Effector memory CD4-positive, alpha-beta T cell (primary cell): ENCODE data around the gene PTF1A.

Source experiments
- DNase-seq, 3 donors: peaks; one replicate each; pipeline ENCODE4 v3.0.0-alpha.2; 2020
- H3K27ac ChIP-seq: 2 replicates; pipeline ENCODE4 v1.7.0; 2013; ENCODE audit warnings: mild to moderate bottlenecking, low read length, moderate library complexity; ENCODE audit not compliant: insufficient read depth, poor library complexity, severe bottlenecking
- H3K27me3 ChIP-seq: replicated peaks from 2 replicates; pipeline ENCODE4 v1.7.0; 2013; ENCODE audit warnings: mild to moderate bottlenecking, low read length; ENCODE audit not compliant: insufficient read depth, control insufficient read depth, poor library complexity, severe bottlenecking
- H3K36me3 ChIP-seq: 2 replicates; pipeline ENCODE4 v1.7.0; 2013; ENCODE audit warnings: mild to moderate bottlenecking, low read length, moderate library complexity; ENCODE audit not compliant: control insufficient read depth, insufficient read depth
- H3K4me1 ChIP-seq: 2 replicates; pipeline ENCODE4 v1.7.0; 2013; ENCODE audit warnings: low read length, mild to moderate bottlenecking; ENCODE audit not compliant: control insufficient read depth, insufficient read depth, poor library complexity, severe bottlenecking
- H3K4me3 ChIP-seq: 2 replicates; pipeline ENCODE4 v1.7.0; 2013; ENCODE audit warnings: low read length, low read depth, mild to moderate bottlenecking; ENCODE audit not compliant: insufficient read depth, poor library complexity, severe bottlenecking
- H3K9me3 ChIP-seq: 2 replicates; pipeline ENCODE4 v1.7.0; 2013; ENCODE audit warnings: mild to moderate bottlenecking, low read length, moderate library complexity; ENCODE audit not compliant: control insufficient read depth

Gene PTF1A

GRCh38 chr10:23157691-23158369 is 34.3 kb upstream of the PTF1A start:
- DNase-seq, result no peak
- peaks cover 8% of the 10 kb centered on the region for H3K27me3 ChIP-seq
- H3K36me3 ChIP-seq, result no peaks in the 10 kb centered on the region
- no peaks in the 10 kb centered on the region for H3K4me1 ChIP-seq
- no peak overlapping the region for H3K27ac ChIP-seq
- no peak overlapping the region for H3K4me3 ChIP-seq
- no peaks in the 10 kb centered on the region for H3K9me3 ChIP-seq

- Histone ChIP-seq H3K4me3 (no peak overlapping the region), H3K27ac (no peak overlapping the region), H3K4me1 (no peaks in the 10 kb centered on the region), H3K27me3 (peaks cover 8% of the 10 kb centered on the region), H3K9me3 (no peaks in the 10 kb centered on the region), H3K36me3 (no peaks in the 10 kb centered on the region)
- no peak for DNase-seq
Observed at GRCh38 chr10:23158370-23158769, 33.7 kb upstream of the PTF1A start.

GRCh38 chr10:23171232-23171876 is 20.8 kb upstream of the PTF1A start:
- Histone ChIP-seq H3K27me3 (peaks cover 11% of the 10 kb centered on the region), H3K27ac (no peak overlapping the region), H3K9me3 (no peaks in the 10 kb centered on the region), H3K4me1 (no peaks in the 10 kb centered on the region), H3K4me3 (no peak overlapping the region), H3K36me3 (no peaks in the 10 kb centered on the region)
- no peak for DNase-seq

DNA sequence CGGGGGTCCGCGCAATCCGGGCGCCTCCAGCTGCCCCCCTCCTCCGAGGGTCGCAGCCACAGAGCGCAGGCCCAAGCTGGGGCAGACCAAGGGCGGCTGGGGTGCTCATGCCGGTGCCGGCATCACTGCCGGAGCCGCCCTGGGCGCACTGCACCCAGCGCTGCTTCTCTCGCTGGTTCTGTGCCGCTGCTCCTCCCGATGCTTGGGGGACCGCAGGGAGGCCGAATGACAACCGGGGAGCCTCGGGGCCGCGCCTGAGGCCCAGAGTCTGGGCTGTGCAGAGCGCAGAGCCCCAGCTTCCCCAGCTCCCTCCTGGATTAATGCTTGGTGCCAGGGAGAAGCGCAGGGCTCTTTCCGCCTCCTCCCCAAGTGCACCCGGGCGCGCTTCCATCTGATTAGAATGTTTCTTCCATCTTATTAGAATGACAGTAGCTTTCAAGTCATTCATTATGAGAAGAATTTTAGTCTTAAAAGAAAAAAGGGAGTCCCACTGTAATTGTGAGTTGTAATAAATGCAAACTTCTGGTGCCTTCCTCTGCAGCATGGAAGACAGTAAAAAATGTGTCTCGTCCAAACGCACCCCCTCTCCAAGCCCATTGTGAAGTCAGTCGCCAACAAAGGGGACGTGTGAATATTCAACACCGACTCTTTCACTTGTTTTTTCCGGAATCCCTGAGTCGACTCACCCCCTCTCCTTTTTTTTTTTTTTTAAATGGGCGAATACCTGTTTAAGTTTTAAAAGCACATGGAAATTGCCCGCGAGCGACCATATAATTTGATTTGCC is 19.5 kb upstream of the PTF1A start:
- Histone ChIP-seq H3K4me3 (no peak overlapping the region), H3K27ac (no peak overlapping the region), H3K9me3 (no peaks in the 10 kb centered on the region), H3K27me3 (peaks cover 11% of the 10 kb centered on the region), H3K4me1 (no peaks in the 10 kb centered on the region), H3K36me3 (no peaks in the 10 kb centered on the region)
- no peak for DNase-seq

DNA sequence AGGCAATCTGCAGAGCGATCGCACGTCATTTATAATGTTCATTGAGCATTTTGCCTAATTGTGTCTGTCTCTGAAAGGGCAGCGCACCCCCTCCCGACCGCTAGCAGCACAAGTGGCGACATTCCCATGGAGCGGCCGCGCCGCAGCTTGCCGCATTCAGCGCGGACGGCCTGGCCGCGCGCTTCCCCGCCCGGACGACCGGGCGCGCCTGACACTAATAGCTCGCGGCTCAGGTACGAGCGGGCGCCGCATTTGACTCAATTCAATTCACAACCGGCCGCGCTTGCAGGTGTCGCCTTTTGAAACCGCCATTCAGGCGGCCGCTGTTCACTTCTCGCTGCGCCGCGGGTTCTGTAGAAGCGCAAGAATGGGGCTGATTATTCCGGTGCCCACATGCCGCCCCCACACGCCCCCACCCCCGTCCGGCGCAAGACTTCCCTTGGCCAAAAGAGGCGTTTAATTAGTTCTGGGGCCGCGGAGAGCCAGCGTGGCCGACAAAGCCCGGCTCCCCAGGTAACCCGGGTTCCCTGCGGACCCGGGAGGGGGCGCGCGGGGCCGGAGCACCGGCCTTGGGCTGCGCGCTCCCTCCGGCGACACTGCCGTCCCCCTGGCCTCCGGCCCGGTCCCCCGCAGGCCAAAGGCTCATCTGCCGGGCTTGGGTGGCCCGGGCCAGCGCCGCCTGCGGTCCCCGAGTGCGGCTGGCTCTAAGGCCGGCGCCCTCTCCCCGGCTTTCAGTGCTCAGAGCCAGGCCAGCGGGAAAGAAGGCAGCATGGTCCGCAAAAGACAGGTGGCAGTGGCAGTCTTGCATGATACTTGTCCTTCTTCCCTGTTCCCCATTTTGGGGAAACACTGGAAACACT is 18.7 kb upstream of the PTF1A start:
- H3K4me3 ChIP-seq, result no peak overlapping the region
- DNase-seq, result no peak

GRCh38 chr10:23174074-23174976 is 17.8 kb upstream of the PTF1A start:
- H3K9me3 ChIP-seq, result no peaks in the 10 kb centered on the region
- peaks cover 11% of the 10 kb centered on the region for H3K27me3 ChIP-seq
- no peak overlapping the region for H3K4me3 ChIP-seq
- DNase-seq, result no peak
- H3K36me3 ChIP-seq, result no peaks in the 10 kb centered on the region
- H3K27ac ChIP-seq, result no peak overlapping the region
- no peaks in the 10 kb centered on the region for H3K4me1 ChIP-seq

More for the DNA sequence above, 18.7 kb upstream of the PTF1A start:
- H3K9me3 ChIP-seq, result no peaks in the 10 kb centered on the region
- no peaks in the 10 kb centered on the region for H3K4me1 ChIP-seq
- no peak overlapping the region for H3K27ac ChIP-seq
- no peaks in the 10 kb centered on the region for H3K36me3 ChIP-seq
- H3K27me3 ChIP-seq, result peaks cover 11% of the 10 kb centered on the region

DNA sequence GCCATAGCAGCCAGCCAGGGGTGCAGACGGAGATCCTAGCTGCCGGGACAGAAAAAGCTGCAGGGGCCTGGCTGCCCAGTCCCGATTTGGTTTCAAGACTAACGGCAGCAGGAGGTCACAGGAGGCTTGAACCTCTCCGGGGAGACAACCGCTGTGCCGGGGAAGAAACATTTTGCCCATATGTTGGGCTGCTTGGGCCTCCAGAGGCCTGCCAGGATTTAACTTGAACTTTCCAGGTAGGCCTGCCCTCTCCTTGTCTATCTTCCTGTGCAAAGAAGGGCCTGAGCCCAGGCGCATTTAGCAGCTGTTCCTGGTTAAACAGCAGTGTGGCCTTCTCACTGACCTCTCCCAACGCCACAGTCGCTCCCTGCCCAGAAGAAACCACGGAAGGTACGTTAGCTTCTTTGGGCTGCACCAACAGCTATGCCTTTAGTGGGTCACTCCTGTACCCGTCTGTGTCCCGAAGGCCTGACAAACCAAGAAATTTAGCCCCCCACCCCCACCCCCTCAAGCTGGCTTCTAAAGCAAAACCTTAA is 17.1 kb upstream of the PTF1A start:
- Histone ChIP-seq H3K27me3 (peaks cover 11% of the 10 kb centered on the region), H3K4me3 (no peak overlapping the region), H3K36me3 (no peaks in the 10 kb centered on the region), H3K27ac (no peak overlapping the region), H3K4me1 (no peaks in the 10 kb centered on the region), H3K9me3 (no peaks in the 10 kb centered on the region)
- no peak for DNase-seq

DNA sequence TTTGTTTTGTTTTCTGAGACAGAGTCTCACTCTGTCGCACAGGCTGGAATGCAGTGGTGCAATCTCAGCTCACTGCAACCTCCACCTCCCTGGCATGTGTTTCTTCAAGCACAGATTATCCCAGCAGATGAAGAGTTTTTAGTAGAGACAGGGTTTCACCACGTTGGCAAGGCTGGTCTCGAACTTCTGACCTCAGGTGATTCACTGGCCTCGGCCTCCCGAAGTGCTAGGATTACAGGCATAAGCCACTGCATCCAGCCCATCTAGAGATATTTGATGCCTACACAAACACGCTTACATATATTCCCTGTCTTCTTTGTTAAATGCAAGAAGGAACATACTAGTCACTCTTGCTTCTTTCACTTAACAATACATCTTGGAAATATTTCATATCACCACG is 5.9 kb upstream of the PTF1A start:
- Histone ChIP-seq H3K36me3 (no peaks in the 10 kb centered on the region), H3K4me1 (no peaks in the 10 kb centered on the region), H3K27me3 (no peaks in the 10 kb centered on the region), H3K9me3 (no peaks in the 10 kb centered on the region), H3K27ac (no peak overlapping the region), H3K4me3 (no peak overlapping the region)
- DNase-seq, result no peak

DNA sequence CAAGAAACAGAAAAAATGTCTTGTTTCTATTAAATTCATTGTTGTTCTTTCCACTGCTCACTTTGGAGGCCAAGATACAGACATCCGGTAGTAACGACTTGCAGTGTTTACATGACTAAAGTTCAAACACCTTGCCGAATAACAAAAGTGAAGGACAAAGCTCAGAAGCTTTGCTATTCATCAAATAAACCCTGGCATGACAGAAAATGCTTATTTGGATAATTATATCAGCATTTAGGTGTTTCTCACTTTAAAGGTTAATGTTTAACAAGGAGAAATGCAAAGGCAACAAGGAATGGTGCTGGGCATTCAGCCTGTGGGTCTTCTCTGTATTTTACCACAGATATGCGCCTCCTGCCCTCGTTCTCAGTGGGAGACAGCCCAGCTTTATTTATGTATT is 5.4 kb upstream of the PTF1A start:
- Histone ChIP-seq H3K9me3 (no peaks in the 10 kb centered on the region), H3K4me1 (no peaks in the 10 kb centered on the region), H3K27me3 (no peaks in the 10 kb centered on the region), H3K4me3 (no peak overlapping the region), H3K36me3 (no peaks in the 10 kb centered on the region), H3K27ac (no peak overlapping the region)
- DNase-seq, result no peak
